Measurements from ENCODE around the gene TEAD2. TPM values are rescaled to one million over a fixed set of nuclear protein-coding genes. Genes with fewer than 3 reads are reported as not detected.

TEAD2 gene
- total and polyA plus RNA-seq, 3 experiments from 2014 or later, result not detected

GRCh38 chr19:49363268-49364082 is 1.3 kb upstream of the TEAD2 start, which contains the start of gene DKKL1:
DKKL1 (plus strand) TSS chr19:49363877; CDS start chr19:49363999, 122 bp downstream.
- Histone ChIP-seq H3K27me3 (ENCODE audit: insufficient read depth, low read length, poor library complexity, severe bottlenecking) (peaks cover 14% of the 10 kb centered on the region), H3K36me3 (ENCODE audit: insufficient read depth, low read length) (no peaks in the 10 kb centered on the region), H3K4me1 (ENCODE audit: insufficient read depth, low read length) (peaks cover 26% of the 10 kb centered on the region), H3K27ac (ENCODE audit: low read depth, low read length) (peak within 1 kb of the TSS; percentile 42), H3K9me3 (ENCODE audit: low read length) (no peaks in the 10 kb centered on the region), H3K4me3 (ENCODE audit: low read length) (peak within 1 kb of the TSS; percentile 61)
- Mint-ChIP-seq H3K9me3 (no peaks in the 10 kb centered on the region), H3K36me3 (no peaks in the 10 kb centered on the region), H3K27me3 (peaks cover 12 to 34% of the 10 kb centered on the region in 2 donors), H3K4me3 (peak within 1 kb of the TSS in 1 of 7 donors; percentile 19), H3K27ac (peak within 1 kb of the TSS in 1 of 8 donors; percentile 79), H3K4me1 (peaks cover 0 to 12% (median 11%) of the 10 kb centered on the region in 3 donors)
- ChIA-PET POLR2A (no interaction called here), CTCF (no interaction called here)
- DNase-seq, result peak; percentile 31 to 70 (median 61)

GRCh38 chr19:49362929-49363267 is 682 bp upstream of the TEAD2 start:
- H3K9me3 ChIP-seq (ENCODE audit: low read length), result no peaks in the 10 kb centered on the region
- Mint-ChIP-seq H3K36me3 (no peaks in the 10 kb centered on the region), H3K9me3 (no peaks in the 10 kb centered on the region), H3K4me3 (no peak overlapping the region), H3K27ac (no peak overlapping the region), H3K4me1 (peaks cover 0 to 12% (median 11%) of the 10 kb centered on the region in 3 donors), H3K27me3 (peaks cover 12 to 34% of the 10 kb centered on the region in 2 donors)
- CTCF ChIA-PET, result no interaction called here
- no peaks in the 10 kb centered on the region for H3K36me3 ChIP-seq (ENCODE audit: insufficient read depth, low read length)
- peak overlapping the region; percentile 61 for H3K4me3 ChIP-seq (ENCODE audit: low read length)
- H3K27ac ChIP-seq (ENCODE audit: low read depth, low read length), result peak overlapping the region; percentile 42
- H3K27me3 ChIP-seq (ENCODE audit: insufficient read depth, low read length, poor library complexity, severe bottlenecking), result peaks cover 14% of the 10 kb centered on the region
- POLR2A ChIA-PET, result no interaction called here
- peak in 1 of 5 donors; percentile 29 for DNase-seq
- peaks cover 26% of the 10 kb centered on the region for H3K4me1 ChIP-seq (ENCODE audit: insufficient read depth, low read length)

GRCh38 chr19:49361438-49362047 is 673 bp downstream of the TEAD2 start:
- no peak for DNase-seq
- Mint-ChIP-seq H3K27ac (peak overlapping the region in 1 of 8 donors; percentile 59), H3K9me3 (no peaks in the 10 kb centered on the region), H3K4me3 (peak overlapping the region; percentile 40 to 78 (median 68)), H3K36me3 (no peaks in the 10 kb centered on the region), H3K27me3 (peaks cover 23 to 36% of the 10 kb centered on the region in 2 donors), H3K4me1 (peaks cover 0 to 12% (median 11%) of the 10 kb centered on the region in 3 donors)
- POLR2A ChIA-PET, result no interaction called here
- H3K36me3 ChIP-seq (ENCODE audit: insufficient read depth, low read length), result no peaks in the 10 kb centered on the region
- CTCF ChIA-PET, result no interaction called here
- H3K4me3 ChIP-seq (ENCODE audit: low read length), result no peak overlapping the region
- H3K9me3 ChIP-seq (ENCODE audit: low read length), result no peaks in the 10 kb centered on the region
- H3K4me1 ChIP-seq (ENCODE audit: insufficient read depth, low read length), result peaks cover 26% of the 10 kb centered on the region
- H3K27me3 ChIP-seq (ENCODE audit: insufficient read depth, low read length, poor library complexity, severe bottlenecking), result peaks cover 14% of the 10 kb centered on the region
- peak overlapping the region; percentile 64 for H3K27ac ChIP-seq (ENCODE audit: low read depth, low read length)

GRCh38 chr19:49359851-49360820 is 2.1 kb downstream of the TEAD2 start:
- no peak overlapping the region for H3K4me3 ChIP-seq (ENCODE audit: low read length)
- DNase-seq, result no peak
- Mint-ChIP-seq H3K36me3 (no peaks in the 10 kb centered on the region), H3K9me3 (no peaks in the 10 kb centered on the region), H3K4me3 (no peak overlapping the region), H3K4me1 (peaks cover 9 to 18% (median 14%) of the 10 kb centered on the region in 3 donors), H3K27me3 (peaks cover 37% of the 10 kb centered on the region in 2 donors), H3K27ac (peak overlapping the region in 2 of 8 donors; percentile 18 to 44)
- H3K4me1 ChIP-seq (ENCODE audit: insufficient read depth, low read length), result peaks cover 26% of the 10 kb centered on the region
- CTCF ChIA-PET, result interaction anchor here (1.3 kb wide), 1 partner anchor 116 kb away, joined by 5 read pairs; no protein-coding TSS in a partner anchor
- H3K36me3 ChIP-seq (ENCODE audit: insufficient read depth, low read length), result no peaks in the 10 kb centered on the region
- H3K27me3 ChIP-seq (ENCODE audit: insufficient read depth, low read length, poor library complexity, severe bottlenecking), result peaks cover 14% of the 10 kb centered on the region
- H3K27ac ChIP-seq (ENCODE audit: low read depth, low read length), result peak overlapping the region; percentile 64
- POLR2A ChIA-PET, result no interaction called here
- no peaks in the 10 kb centered on the region for H3K9me3 ChIP-seq (ENCODE audit: low read length)

- peaks cover 6% of the 10 kb centered on the region for H3K4me1 ChIP-seq (ENCODE audit: insufficient read depth, low read length)
- Mint-ChIP-seq H3K4me1 (peaks cover 9 to 18% (median 14%) of the 10 kb centered on the region in 3 donors), H3K27me3 (peaks cover 31 to 59% of the 10 kb centered on the region in 2 donors), H3K36me3 (no peaks in the 10 kb centered on the region), H3K4me3 (no peak overlapping the region), H3K27ac (no peak overlapping the region), H3K9me3 (no peaks in the 10 kb centered on the region)
- H3K27me3 ChIP-seq (ENCODE audit: insufficient read depth, low read length, poor library complexity, severe bottlenecking), result no peaks in the 10 kb centered on the region
- H3K9me3 ChIP-seq (ENCODE audit: low read length), result no peaks in the 10 kb centered on the region
- H3K36me3 ChIP-seq (ENCODE audit: insufficient read depth, low read length), result no peaks in the 10 kb centered on the region
- ChIA-PET CTCF (no interaction called here), POLR2A (no interaction called here)
- no peak overlapping the region for H3K4me3 ChIP-seq (ENCODE audit: low read length)
- no peak overlapping the region for H3K27ac ChIP-seq (ENCODE audit: low read depth, low read length)
- DNase-seq, result no peak
Measured at GRCh38 chr19:49357186-49357585, 5.0 kb downstream of the TEAD2 start.

GRCh38 chr19:49356382-49356781 is 5.8 kb downstream of the TEAD2 start:
- Histone ChIP-seq H3K9me3 (ENCODE audit: low read length) (no peaks in the 10 kb centered on the region), H3K4me1 (ENCODE audit: insufficient read depth, low read length) (no peaks in the 10 kb centered on the region), H3K27me3 (ENCODE audit: insufficient read depth, low read length, poor library complexity, severe bottlenecking) (no peaks in the 10 kb centered on the region), H3K27ac (ENCODE audit: low read depth, low read length) (no peak overlapping the region), H3K36me3 (ENCODE audit: insufficient read depth, low read length) (no peaks in the 10 kb centered on the region), H3K4me3 (ENCODE audit: low read length) (no peak overlapping the region)
- ChIA-PET POLR2A (no interaction called here), CTCF (no interaction called here)
- Mint-ChIP-seq H3K27ac (peak overlapping the region in 1 of 8 donors; percentile 61), H3K4me1 (peaks cover 7 to 18% (median 9%) of the 10 kb centered on the region in 3 donors), H3K9me3 (no peaks in the 10 kb centered on the region), H3K4me3 (no peak overlapping the region), H3K36me3 (no peaks in the 10 kb centered on the region), H3K27me3 (peaks cover 25 to 59% of the 10 kb centered on the region in 2 donors)
- DNase-seq, result no peak

- Histone ChIP-seq H3K9me3 (ENCODE audit: low read length) (no peaks in the 10 kb centered on the region), H3K4me3 (ENCODE audit: low read length) (no peak overlapping the region), H3K36me3 (ENCODE audit: insufficient read depth, low read length) (no peaks in the 10 kb centered on the region), H3K27me3 (ENCODE audit: insufficient read depth, low read length, poor library complexity, severe bottlenecking) (no peaks in the 10 kb centered on the region), H3K27ac (ENCODE audit: low read depth, low read length) (no peak overlapping the region), H3K4me1 (ENCODE audit: insufficient read depth, low read length) (no peaks in the 10 kb centered on the region)
- H3K27ac Mint-ChIP-seq, result peak overlapping the region in 1 of 8 donors; percentile 61
- H3K27me3 Mint-ChIP-seq, result peaks cover 22 to 55% of the 10 kb centered on the region in 2 donors
- no peak overlapping the region for H3K4me3 Mint-ChIP-seq
- ChIA-PET CTCF (no interaction called here), POLR2A (no interaction called here)
- H3K36me3 Mint-ChIP-seq, result no peaks in the 10 kb centered on the region
- no peaks in the 10 kb centered on the region for H3K9me3 Mint-ChIP-seq
- DNase-seq, result no peak
- peaks cover 5 to 13% (median 9%) of the 10 kb centered on the region in 3 donors for H3K4me1 Mint-ChIP-seq
Measured at GRCh38 chr19:49355909-49356353, 6.3 kb downstream of the TEAD2 start.

Measured in CD8-positive, alpha-beta memory T cell (primary cell).